Measurements from ENCODE around the gene SAPCD2.

DNA sequence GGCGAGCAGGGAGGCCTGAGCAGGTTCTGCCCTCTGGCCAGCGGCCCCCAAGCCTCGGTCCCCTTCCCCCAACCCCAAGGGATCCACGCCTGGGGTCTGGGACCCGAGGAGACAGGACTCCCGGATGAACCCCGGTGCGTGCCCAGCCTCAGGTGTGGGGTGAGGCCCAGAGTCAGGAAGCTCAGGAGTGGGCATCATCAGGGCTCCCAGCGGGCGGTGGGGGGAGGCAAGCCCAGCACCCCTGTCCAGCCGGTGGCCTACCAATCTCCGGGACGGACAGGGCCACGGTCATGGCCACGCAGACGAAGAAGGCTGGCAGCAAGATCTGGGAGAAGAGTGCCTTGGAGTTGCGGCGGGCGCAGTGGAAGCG, 56.8 kb downstream of the SAPCD2 start:
- no peak for TF ChIP-seq POLR2AphosphoS5 (IDR thresholded peaks at IDR 0.05)
- TF ChIP-seq, protein P1, sequence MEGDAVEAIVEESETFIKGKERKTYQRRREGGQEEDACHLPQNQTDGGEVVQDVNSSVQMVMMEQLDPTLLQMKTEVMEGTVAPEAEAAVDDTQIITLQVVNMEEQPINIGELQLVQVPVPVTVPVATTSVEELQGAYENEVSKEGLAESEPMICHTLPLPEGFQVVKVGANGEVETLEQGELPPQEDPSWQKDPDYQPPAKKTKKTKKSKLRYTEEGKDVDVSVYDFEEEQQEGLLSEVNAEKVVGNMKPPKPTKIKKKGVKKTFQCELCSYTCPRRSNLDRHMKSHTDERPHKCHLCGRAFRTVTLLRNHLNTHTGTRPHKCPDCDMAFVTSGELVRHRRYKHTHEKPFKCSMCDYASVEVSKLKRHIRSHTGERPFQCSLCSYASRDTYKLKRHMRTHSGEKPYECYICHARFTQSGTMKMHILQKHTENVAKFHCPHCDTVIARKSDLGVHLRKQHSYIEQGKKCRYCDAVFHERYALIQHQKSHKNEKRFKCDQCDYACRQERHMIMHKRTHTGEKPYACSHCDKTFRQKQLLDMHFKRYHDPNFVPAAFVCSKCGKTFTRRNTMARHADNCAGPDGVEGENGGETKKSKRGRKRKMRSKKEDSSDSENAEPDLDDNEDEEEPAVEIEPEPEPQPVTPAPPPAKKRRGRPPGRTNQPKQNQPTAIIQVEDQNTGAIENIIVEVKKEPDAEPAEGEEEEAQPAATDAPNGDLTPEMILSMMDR (IDR thresholded peaks at IDR 0.05; ENCODE audit: poor library complexity, severe bottlenecking), result no peak
